ENCODE measurements around the gene ETV1. TPM values are rescaled to one million over a fixed set of nuclear protein-coding genes. Genes with fewer than 3 reads are reported as not detected.
A peak's percentile ranks its signal among the peaks of the same experiment; 100 is the strongest.

Gene ETV1
- total RNA-seq, 1 donor from 2014 or later = 27.3 TPM

- H3K4me1 Mint-ChIP-seq (ENCODE audit: low read depth) = peaks cover 14% of the 10 kb centered on the region
- H3K27me3 Mint-ChIP-seq = no peaks in the 10 kb centered on the region
- no peaks in the 10 kb centered on the region for H3K9me3 Mint-ChIP-seq (ENCODE audit: low read depth)
- TF ChIP-seq CTCF (IDR thresholded peaks at IDR 0.05; ENCODE audit: unreplicated experiment) = no peak
- H3K4me3 Mint-ChIP-seq (ENCODE audit: low read depth) = no peak overlapping the region
- no peaks in the 10 kb centered on the region for H3K36me3 Mint-ChIP-seq (ENCODE audit: insufficient read depth)
- no peak overlapping the region for H3K27ac Mint-ChIP-seq
- DNase-seq (ENCODE audit: low spot score, unreplicated experiment) = no peak
Observed at GRCh38 chr7:13987395-13987794, 2.1 kb downstream of the ETV1 start.

DNA sequence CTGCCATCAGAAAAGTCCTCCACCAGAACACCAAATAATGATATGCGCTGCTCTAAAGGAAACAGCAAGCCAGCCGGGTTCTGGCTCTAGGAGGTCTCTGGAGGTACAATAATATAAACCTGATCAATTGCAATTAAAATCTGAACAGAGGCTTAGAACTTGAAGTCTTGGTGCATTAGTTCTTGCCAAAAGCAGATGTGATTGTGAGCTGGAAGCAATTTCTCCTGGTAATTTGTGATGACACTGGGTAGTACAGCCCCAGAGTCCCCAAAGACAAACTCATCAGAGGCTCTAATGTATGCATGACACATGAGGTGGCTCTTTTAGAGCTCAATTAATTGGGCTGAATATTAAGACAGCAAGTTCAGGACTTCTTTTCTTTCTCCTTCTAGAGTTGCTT lies 3.3 kb downstream of the ETV1 start:
- H3K4me1 Mint-ChIP-seq (ENCODE audit: low read depth) = peaks cover 17% of the 10 kb centered on the region
- H3K27ac Mint-ChIP-seq = no peak overlapping the region
- H3K36me3 Mint-ChIP-seq (ENCODE audit: insufficient read depth) = no peaks in the 10 kb centered on the region
- no peak for DNase-seq (ENCODE audit: low spot score, unreplicated experiment)
- TF ChIP-seq CTCF (IDR thresholded peaks at IDR 0.05; ENCODE audit: unreplicated experiment) = no peak
- no peaks in the 10 kb centered on the region for H3K9me3 Mint-ChIP-seq (ENCODE audit: low read depth)
- H3K4me3 Mint-ChIP-seq (ENCODE audit: low read depth) = peak overlapping the region; percentile 9
- no peaks in the 10 kb centered on the region for H3K27me3 Mint-ChIP-seq

- TF ChIP-seq CTCF (IDR thresholded peaks at IDR 0.05; ENCODE audit: unreplicated experiment) = no peak
- H3K4me1 Mint-ChIP-seq (ENCODE audit: low read depth) = peaks cover 24% of the 10 kb centered on the region
- no peaks in the 10 kb centered on the region for H3K9me3 Mint-ChIP-seq (ENCODE audit: low read depth)
- H3K27me3 Mint-ChIP-seq = no peaks in the 10 kb centered on the region
- DNase-seq (ENCODE audit: low spot score, unreplicated experiment) = no peak
- no peaks in the 10 kb centered on the region for H3K36me3 Mint-ChIP-seq (ENCODE audit: insufficient read depth)
- no peak overlapping the region for H3K27ac Mint-ChIP-seq
- peak overlapping the region; percentile 31 for H3K4me3 Mint-ChIP-seq (ENCODE audit: low read depth)
Observed at GRCh38 chr7:13984831-13985685, 4.4 kb downstream of the ETV1 start.

GRCh38 chr7:13984061-13984460 lies 5.4 kb downstream of the ETV1 start:
- no peak overlapping the region for H3K27ac Mint-ChIP-seq
- H3K9me3 Mint-ChIP-seq (ENCODE audit: low read depth) = no peaks in the 10 kb centered on the region
- H3K27me3 Mint-ChIP-seq = no peaks in the 10 kb centered on the region
- DNase-seq (ENCODE audit: low spot score, unreplicated experiment) = no peak
- H3K4me1 Mint-ChIP-seq (ENCODE audit: low read depth) = peaks cover 29% of the 10 kb centered on the region
- no peaks in the 10 kb centered on the region for H3K36me3 Mint-ChIP-seq (ENCODE audit: insufficient read depth)
- TF ChIP-seq CTCF (IDR thresholded peaks at IDR 0.05; ENCODE audit: unreplicated experiment) = no peak
- H3K4me3 Mint-ChIP-seq (ENCODE audit: low read depth) = no peak overlapping the region

DNA sequence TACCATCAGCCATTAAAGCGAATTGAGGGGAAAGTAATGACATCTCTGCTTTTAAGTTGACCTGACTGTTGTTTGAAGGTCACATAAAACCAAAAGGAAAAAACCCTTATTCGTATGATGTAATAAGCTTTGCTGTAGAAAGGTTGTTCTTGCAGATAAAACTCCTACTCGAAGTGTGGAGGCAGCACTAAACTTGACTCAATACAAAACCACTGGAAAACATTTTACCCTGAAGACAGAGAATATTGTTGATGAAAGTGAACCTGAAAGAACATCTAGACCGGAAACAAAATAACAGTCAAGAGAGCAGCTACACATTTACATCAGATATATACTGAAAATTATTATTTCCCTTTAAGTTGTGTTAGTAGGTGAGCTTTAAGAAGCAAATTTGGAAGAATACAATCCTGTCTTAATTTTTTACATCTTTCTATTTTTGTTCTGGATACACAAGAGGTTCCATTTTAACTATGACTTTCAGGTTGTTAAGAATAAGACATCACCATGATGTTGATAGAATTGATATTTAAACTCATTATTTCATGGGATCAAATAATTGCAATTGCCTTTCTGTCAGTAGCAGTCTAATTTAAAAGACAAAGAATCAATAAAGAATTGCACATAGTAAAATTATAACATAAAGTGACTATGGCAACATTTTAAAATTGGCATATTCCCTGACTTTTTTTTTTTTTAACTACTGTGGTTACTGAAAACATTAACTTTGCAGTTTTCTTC lies 6.4 kb downstream of the ETV1 start:
- peaks cover 29% of the 10 kb centered on the region for H3K4me1 Mint-ChIP-seq (ENCODE audit: low read depth)
- no peak for DNase-seq (ENCODE audit: low spot score, unreplicated experiment)
- TF ChIP-seq CTCF (IDR thresholded peaks at IDR 0.05; ENCODE audit: unreplicated experiment) = no peak
- H3K27ac Mint-ChIP-seq = no peak overlapping the region
- H3K9me3 Mint-ChIP-seq (ENCODE audit: low read depth) = no peaks in the 10 kb centered on the region
- no peaks in the 10 kb centered on the region for H3K27me3 Mint-ChIP-seq
- no peaks in the 10 kb centered on the region for H3K36me3 Mint-ChIP-seq (ENCODE audit: insufficient read depth)
- no peak overlapping the region for H3K4me3 Mint-ChIP-seq (ENCODE audit: low read depth)
